Measurements from ENCODE around the gene ADCY4.
A peak's percentile ranks its signal among the peaks of the same experiment; 100 is the strongest.

The ADCY4 gene

DNA sequence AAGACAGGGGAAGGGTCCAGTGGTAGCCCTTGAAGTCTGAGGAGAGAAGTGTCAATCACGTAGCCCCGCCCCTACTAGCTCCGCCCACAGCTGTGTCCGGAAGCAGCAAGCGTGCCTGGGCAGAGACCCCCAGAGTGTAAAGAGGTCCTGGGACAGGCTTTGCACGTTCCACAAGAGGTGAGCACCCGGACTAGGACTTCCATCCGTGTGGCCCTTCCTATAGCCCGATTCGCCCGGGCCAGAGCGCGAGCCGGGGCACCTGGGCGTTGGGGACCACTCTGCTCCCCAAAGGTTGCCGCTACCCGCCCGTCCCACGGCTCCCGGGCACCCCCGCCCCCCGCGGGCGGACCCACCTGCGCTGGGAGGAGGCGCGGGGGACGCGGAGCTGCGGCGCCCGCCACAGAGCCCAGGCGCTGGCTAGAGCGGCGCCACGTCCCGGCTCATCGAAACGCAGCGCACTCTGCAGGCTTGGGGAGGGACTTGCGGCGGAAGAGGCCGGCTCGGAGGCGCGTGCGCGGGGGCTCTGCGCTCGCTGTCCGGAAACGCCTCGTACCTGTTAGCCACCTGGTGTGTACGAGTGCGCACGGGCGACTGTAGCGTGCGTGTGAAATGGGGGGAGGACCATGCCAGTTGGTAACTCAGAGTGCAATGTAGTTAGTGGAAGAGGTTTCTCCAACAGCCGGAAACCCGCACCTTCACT lies 63.6 kb downstream of the ADCY4 start, which contains the start of gene RABGGTA:
RABGGTA (minus strand) TSS at position 464 of the 700 bp plus-strand sequence. CDS start 482 bp downstream, outside the sequence.
- peak; percentile 80 for DNase-seq

DNA sequence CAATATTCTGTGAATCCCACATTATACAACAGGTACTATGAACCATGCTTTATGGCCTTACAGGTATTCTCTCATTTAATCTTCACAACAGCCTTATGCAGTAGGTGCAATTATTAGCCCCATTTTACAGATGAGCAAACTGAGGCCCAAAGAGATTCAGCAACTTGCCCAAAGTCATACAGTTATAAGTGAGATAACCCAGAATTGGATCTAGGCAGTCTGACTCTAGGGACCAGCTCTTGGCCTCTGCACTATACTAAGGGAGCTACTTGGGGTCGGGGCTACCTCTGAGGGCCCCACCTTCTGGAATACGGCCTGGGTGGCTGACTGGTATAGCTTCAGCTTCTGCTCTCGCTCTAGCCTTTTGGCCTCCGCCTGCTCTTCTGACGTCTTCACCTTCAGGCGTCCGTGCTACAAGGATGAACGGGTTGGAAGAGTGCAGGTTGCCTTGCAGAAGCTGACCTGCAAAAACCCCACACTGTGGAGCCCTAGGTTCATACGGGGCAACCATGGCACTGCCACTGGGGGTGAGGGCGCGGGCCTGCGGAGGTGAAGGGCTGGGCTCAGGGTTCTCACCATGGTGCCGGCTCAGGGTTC lies 64.2 kb downstream of the ADCY4 start:
- no peak for DNase-seq

DNA sequence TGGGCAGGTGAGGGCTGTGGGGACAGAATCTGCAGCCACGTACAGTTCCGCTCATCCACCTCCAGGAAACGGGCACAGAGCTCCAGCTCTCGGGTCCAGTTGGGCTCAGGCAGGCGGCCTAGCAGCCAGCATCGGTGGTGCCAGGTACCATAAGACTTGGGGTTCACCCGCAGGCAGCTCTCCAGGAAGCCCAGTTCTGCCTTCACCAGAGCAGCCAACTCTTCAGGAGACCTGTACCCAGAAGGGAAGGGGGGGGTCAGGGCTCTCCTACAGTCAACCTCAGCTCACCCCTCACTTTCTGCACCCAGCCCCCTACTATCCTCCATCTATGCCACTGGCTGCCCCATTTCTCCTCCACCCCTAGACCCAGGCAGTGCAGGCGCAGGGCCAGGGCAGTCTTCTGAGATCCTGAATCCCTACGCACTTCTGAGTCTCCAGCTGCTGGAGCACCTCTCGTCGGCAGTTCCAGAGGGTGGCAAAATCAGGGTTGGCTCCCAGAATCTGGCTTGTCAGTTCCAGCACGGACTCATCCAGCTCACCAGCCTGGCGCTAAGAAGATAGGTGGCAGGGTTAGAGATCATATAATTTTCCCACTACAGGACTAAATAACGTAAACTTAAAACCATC lies 64.8 kb downstream of the ADCY4 start:
- no peak for DNase-seq

DNA sequence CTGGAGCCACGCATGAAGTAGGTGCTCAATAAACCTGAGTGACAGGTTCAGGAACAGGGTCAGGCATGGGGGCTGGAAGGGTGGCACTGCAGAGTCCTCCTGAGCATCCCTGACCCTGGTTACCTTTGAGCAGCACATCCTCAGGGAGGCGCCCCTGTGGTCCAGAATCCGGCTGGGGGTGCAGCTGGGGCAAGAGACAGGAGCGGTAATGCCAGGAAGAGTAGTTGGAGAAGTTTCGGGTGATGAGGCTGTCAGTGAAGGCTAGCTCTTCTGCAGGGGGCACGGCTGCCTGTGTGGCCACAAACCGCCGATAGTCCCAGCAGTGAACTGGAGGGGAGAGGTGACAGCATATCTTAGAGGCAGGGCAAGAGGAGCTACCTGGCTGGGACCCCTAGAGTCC lies 65.5 kb downstream of the ADCY4 start:
- no peak for DNase-seq
